MG63 (cell line): ENCODE measurements around the gene DRGX. TPM values are rescaled to one million over a fixed set of nuclear protein-coding genes. Genes with fewer than 3 reads are reported as not detected.

Experiments used
- DNase-seq: peaks from one replicate; pipeline ENCODE4 v3.0.0-alpha.2; 2020
- H3K27me3 ChIP-seq: fragments of 250-450 bp; sonication (Bioruptor Pico); 2 replicates; pipeline ENCODE4 v1.5.1; 2020; ENCODE audit warnings: mild to moderate bottlenecking, moderate library complexity
- H3K36me3 ChIP-seq: fragments of 250-450 bp; sonication (Bioruptor Pico); 2 replicates; pipeline ENCODE4 v1.5.1; 2020; ENCODE audit warnings: mild to moderate bottlenecking, moderate library complexity
- H3K4me3 ChIP-seq: fragments of 250-450 bp; sonication (Bioruptor Pico); 2 replicates; pipeline ENCODE4 v1.5.1; 2020; ENCODE audit warnings: mild to moderate bottlenecking, moderate library complexity
- H3K9me3 ChIP-seq: fragments of 250-450 bp; sonication (Bioruptor Pico); 2 replicates; pipeline ENCODE4 v1.5.1; 2020; ENCODE audit warnings: mild to moderate bottlenecking, moderate library complexity
- total RNA-seq: library from RNA; depleted of rRNA; stranded (reverse); fragments of >200 nt; shearing (Covaris generic); gene quantifications from 2 replicates; pipeline ENCODE4 v1.2.3, GENCODE V29; 2014; ENCODE audit warnings: low replicate concordance

Gene DRGX
- total RNA-seq, 1 experiment from 2014 or later = 0.07 TPM

GRCh38 chr10:49360271-49361177 lies 35.4 kb downstream of the DRGX start:
- DNase-seq = no peak
- Histone ChIP-seq H3K36me3 (no peaks in the 10 kb centered on the region), H3K4me3 (no peak overlapping the region), H3K9me3 (no peaks in the 10 kb centered on the region), H3K27me3 (no peaks in the 10 kb centered on the region)

DNA sequence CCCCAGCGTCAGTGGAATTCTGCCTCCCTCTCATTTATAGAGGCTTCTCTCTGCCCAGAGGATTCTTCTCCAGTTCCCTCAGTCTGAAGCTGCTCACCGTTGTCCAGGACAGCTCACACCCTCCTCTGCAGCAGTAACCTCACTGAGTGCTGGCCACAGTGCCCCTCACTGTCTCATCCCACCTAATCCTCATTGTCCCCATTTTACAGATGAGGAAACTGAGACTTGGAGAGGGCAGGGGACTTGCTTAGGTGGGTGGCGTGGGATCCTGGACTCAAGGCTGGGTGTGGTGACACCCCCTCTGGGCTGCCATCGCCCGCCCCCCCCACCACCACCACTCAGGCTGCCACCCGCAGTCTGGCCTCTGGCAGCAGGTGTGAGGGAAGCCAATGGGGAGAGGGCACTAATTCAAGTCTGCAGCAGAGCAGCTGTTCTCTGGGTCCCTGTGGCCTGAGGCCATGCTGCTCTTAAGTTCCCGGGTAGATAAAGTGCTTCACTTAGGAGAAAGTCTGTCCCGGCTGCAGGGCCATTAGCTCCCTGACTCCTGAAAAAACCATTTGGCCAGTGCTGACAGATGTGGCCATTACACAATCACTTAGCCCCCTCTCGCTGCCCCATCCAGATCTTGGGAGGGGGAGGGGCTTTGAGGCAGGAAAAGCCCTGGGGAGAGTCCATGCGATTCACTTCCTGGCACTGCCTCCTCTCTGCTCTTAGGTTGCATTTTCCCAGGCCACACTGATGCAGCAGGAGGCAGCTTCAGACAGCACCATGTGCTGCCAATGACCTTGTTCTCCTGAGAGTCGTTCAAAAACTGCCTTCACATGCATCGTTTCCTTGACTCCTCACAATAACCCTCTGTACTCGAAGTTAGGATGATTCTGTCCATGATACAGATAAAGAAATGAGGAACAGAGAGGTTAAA lies 36.3 kb downstream of the DRGX start:
- H3K27me3 ChIP-seq = no peaks in the 10 kb centered on the region
- H3K36me3 ChIP-seq = no peaks in the 10 kb centered on the region
- peak; percentile 78 for DNase-seq
- no peaks in the 10 kb centered on the region for H3K9me3 ChIP-seq
- no peak overlapping the region for H3K4me3 ChIP-seq

GRCh38 chr10:49357910-49358309 lies 38.0 kb downstream of the DRGX start:
- no peak overlapping the region for H3K4me3 ChIP-seq
- H3K9me3 ChIP-seq = no peaks in the 10 kb centered on the region
- no peak for DNase-seq
- H3K27me3 ChIP-seq = no peaks in the 10 kb centered on the region
- H3K36me3 ChIP-seq = no peaks in the 10 kb centered on the region

- DNase-seq = no peak
- no peaks in the 10 kb centered on the region for H3K36me3 ChIP-seq
- no peaks in the 10 kb centered on the region for H3K27me3 ChIP-seq
- no peaks in the 10 kb centered on the region for H3K9me3 ChIP-seq
- H3K4me3 ChIP-seq = no peak overlapping the region
Measured at GRCh38 chr10:49356944-49357343, 38.9 kb downstream of the DRGX start.

DNA sequence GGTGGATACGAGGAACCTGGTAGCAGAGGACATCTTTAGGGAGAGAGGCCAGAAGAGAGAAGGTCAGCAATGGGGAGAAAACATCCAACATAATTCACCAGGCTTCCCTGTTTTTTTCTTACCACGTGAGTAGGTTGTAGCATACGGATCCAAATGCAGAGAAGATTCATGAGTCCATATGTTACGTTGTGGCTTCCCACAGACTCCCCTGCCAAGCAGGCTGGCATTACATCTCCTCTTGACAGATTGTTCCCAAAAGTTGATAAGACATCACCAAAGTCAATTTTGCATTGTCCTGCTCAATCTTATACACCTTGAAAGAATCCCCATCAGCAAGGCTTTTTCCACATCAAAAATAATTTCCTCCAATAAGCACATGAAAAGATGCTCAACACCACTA lies 39.7 kb downstream of the DRGX start:
- DNase-seq = no peak
- no peaks in the 10 kb centered on the region for H3K36me3 ChIP-seq
- H3K9me3 ChIP-seq = no peaks in the 10 kb centered on the region
- H3K27me3 ChIP-seq = no peaks in the 10 kb centered on the region
- no peak overlapping the region for H3K4me3 ChIP-seq

- Histone ChIP-seq H3K36me3 (no peaks in the 10 kb centered on the region), H3K27me3 (no peaks in the 10 kb centered on the region), H3K9me3 (peaks cover 2% of the 10 kb centered on the region; the same call in 1 of the 2 replicates), H3K4me3 (no peak overlapping the region)
- no peak for DNase-seq
Measured at GRCh38 chr10:49355221-49355620, 40.7 kb downstream of the DRGX start.

DNA sequence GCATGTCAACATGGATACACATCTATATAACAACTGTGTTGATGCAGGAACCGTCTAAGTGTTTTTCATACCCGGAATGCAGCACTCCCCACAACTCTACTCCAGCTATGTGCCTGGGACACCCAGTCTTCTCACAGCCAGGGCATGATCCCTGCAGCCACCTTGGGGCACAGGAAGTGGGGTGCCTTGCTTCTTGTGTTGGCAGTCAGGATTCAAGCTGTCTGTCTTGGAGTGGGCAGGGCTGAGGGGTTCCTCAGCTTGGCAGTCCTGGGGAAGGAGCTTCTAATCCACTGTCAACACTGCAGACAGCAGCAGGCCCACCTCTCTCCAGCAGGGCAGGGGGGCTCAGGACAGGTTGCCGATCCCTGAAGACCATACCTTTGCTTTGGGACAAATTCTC lies 41.3 kb downstream of the DRGX start:
- no peak for DNase-seq
- no peak overlapping the region for H3K4me3 ChIP-seq
- no peaks in the 10 kb centered on the region for H3K27me3 ChIP-seq
- peaks cover 5% of the 10 kb centered on the region; the same call in 1 of the 2 replicates for H3K9me3 ChIP-seq
- no peaks in the 10 kb centered on the region for H3K36me3 ChIP-seq

DNA sequence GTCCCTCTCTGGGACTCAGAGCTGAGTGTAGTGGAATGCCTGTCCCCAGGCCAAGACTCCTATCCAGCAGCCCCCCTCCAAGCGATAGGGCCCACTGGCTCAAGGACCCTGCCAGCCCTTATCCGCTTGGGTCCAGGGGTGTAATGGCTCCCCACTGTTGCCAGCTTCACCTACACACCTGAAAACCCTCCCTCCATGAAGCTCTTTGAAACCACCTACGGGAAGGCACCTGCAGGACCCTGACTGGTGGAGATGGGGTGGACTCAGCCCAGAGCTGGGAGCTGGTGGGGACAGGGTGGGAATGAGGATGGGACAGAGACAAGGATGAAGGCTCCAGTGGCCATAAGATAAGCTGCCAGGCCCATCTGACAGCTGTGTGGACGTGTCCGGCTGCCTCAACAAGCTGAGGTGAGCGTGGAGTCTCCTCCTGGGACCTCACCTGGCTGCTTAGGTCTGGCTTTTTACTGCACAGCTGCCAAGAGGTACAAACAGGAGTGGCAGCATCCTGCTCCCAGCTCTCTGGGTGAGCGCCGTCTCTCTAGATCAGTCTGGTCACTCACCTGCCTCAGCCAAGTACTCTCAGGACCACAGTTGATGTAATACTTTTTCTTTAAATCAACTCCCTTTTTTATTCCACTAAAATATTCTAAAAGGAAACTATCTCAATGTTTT lies 41.9 kb downstream of the DRGX start:
- Histone ChIP-seq H3K4me3 (no peak overlapping the region), H3K9me3 (peaks cover 5% of the 10 kb centered on the region; the same call in 1 of the 2 replicates), H3K36me3 (no peaks in the 10 kb centered on the region), H3K27me3 (no peaks in the 10 kb centered on the region)
- DNase-seq = no peak

- Histone ChIP-seq H3K27me3 (no peaks in the 10 kb centered on the region), H3K36me3 (no peaks in the 10 kb centered on the region), H3K9me3 (peaks cover 5% of the 10 kb centered on the region; the same call in 1 of the 2 replicates), H3K4me3 (no peak overlapping the region)
- no peak for DNase-seq
Measured at GRCh38 chr10:49353026-49353894, 42.6 kb downstream of the DRGX start.

GRCh38 chr10:49352323-49352722 lies 43.6 kb downstream of the DRGX start:
- H3K36me3 ChIP-seq = no peaks in the 10 kb centered on the region
- no peak overlapping the region for H3K4me3 ChIP-seq
- no peak for DNase-seq
- H3K9me3 ChIP-seq = peaks cover 5% of the 10 kb centered on the region; the same call in 1 of the 2 replicates
- H3K27me3 ChIP-seq = no peaks in the 10 kb centered on the region

- no peaks in the 10 kb centered on the region for H3K36me3 ChIP-seq
- H3K4me3 ChIP-seq = no peak overlapping the region
- H3K27me3 ChIP-seq = no peaks in the 10 kb centered on the region
- peaks cover 5% of the 10 kb centered on the region; the same call in 1 of the 2 replicates for H3K9me3 ChIP-seq
- no peak for DNase-seq
Measured at GRCh38 chr10:49351669-49352068, 44.2 kb downstream of the DRGX start.

DNA sequence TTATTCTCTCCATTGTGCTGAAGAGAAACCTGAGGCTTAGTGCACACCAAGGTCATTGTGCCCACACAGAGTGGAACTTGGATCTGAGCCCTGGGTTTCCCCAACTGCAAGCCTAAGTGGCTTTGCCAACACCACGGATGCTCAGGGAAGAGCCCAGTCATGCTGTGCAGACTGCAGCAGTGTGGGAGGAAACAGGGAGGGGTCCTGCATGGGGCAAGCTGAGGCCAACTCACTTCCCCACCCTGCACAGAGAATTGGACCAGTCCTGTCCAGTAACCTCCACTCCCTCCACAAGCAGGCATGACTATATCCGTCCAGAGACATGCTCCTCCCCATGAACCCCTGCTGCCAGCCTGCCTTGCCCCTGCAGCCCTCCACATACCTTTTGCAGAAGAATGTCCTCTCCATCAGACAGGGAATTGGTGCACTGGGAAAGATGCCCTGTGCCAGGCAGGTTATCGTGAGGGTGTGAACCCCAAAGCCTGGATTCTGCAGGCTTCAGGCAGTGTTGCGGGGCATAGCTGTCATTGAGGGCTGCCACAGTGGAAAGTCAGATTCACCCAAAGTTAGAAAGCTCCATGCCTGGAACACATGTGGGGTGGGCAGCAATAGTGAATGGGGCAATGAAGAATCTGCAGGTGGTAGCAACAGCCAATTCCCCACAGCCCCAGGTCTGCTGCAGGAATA lies 44.9 kb downstream of the DRGX start:
- no peak overlapping the region for H3K4me3 ChIP-seq

DNA sequence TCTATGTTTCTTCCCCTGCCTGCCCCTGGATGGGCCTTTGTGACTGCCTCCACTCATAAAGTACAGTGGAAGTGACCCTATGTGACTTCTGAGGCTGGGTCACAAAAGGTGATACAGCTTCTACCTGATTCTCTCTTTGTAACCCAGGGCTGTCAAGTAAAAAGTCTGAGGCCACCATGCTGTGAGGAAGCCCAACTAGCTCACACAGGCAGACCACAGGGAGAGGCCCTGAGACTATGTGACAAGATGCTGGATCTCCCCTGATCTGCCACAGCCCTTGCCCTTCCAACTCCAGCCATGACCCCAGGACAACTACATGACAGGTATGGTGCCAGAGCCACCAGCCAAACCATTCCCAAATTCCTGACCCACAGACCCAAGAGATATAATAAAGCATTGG lies 45.8 kb downstream of the DRGX start:
- DNase-seq = no peak
- peaks cover 7% of the 10 kb centered on the region; the same call in 1 of the 2 replicates for H3K9me3 ChIP-seq
- H3K36me3 ChIP-seq = no peaks in the 10 kb centered on the region
- H3K4me3 ChIP-seq = no peak overlapping the region
- peaks cover 6% of the 10 kb centered on the region for H3K27me3 ChIP-seq

More for the DNA sequence above, 44.9 kb downstream of the DRGX start:
- no peaks in the 10 kb centered on the region; the same call in 1 of the 2 replicates for H3K27me3 ChIP-seq
- peaks cover 5% of the 10 kb centered on the region; the same call in 1 of the 2 replicates for H3K9me3 ChIP-seq
- no peak for DNase-seq
- H3K36me3 ChIP-seq = no peaks in the 10 kb centered on the region

DNA sequence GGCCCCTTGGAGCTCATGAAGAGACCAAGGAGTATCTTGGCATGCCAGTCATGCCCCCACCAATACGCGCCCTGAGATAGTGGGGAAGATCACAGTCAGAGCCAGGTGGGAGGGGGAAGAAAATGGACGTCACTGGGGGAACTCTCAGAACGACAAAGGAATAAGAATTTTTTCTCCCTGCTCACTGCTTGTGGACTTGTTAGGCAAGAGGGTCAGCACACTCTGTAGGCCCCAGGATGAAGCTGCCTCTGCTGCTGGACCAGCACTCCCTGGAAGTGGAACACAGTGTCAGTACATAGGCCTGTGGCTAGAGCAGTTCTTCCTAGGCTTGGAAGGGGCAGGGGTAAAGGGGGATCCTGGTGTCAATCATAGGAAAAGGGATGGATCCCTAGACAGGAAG lies 46.5 kb downstream of the DRGX start:
- H3K36me3 ChIP-seq = no peaks in the 10 kb centered on the region
- peaks cover 7% of the 10 kb centered on the region; the same call in 1 of the 2 replicates for H3K9me3 ChIP-seq
- H3K27me3 ChIP-seq = peaks cover 6% of the 10 kb centered on the region
- H3K4me3 ChIP-seq = no peak overlapping the region
- no peak for DNase-seq

GRCh38 chr10:49348593-49348992 lies 47.3 kb downstream of the DRGX start:
- Histone ChIP-seq H3K36me3 (no peaks in the 10 kb centered on the region), H3K27me3 (peaks cover 6% of the 10 kb centered on the region), H3K9me3 (peaks cover 7% of the 10 kb centered on the region; the same call in 1 of the 2 replicates), H3K4me3 (no peak overlapping the region)
- no peak for DNase-seq
